Epithelial cell of proximal tubule (primary cell): ENCODE measurements around the gene AGBL5. TPM values are rescaled to one million over a fixed set of nuclear protein-coding genes. Genes with fewer than 3 reads are reported as not detected.

Experiments
- DNase-seq: peaks from one replicate; pipeline ENCODE4 v3.0.0-alpha.2; 2011; ENCODE audit warnings: low read depth
- H3K4me3 ChIP-seq: 2 replicates; pipeline ENCODE4 v1.5.1; 2011; ENCODE audit warnings: low read depth, mild to moderate bottlenecking, low read length
- total RNA-seq: library from RNA; depleted of rRNA; stranded (reverse); fragments of >200 nt; gene quantifications from 2 replicates; pipeline ENCODE4 v1.2.3, GENCODE V29; 2015
- TF ChIP-seq, protein P1 (sequence below): conservative IDR thresholded peaks from 2 replicates; pipeline ENCODE4 v1.5.1; 2012; ENCODE audit warnings: low read depth, mild to moderate bottlenecking, low read length

Gene AGBL5
- total RNA-seq, 1 donor from 2014 or later: 17.0 TPM

DNA sequence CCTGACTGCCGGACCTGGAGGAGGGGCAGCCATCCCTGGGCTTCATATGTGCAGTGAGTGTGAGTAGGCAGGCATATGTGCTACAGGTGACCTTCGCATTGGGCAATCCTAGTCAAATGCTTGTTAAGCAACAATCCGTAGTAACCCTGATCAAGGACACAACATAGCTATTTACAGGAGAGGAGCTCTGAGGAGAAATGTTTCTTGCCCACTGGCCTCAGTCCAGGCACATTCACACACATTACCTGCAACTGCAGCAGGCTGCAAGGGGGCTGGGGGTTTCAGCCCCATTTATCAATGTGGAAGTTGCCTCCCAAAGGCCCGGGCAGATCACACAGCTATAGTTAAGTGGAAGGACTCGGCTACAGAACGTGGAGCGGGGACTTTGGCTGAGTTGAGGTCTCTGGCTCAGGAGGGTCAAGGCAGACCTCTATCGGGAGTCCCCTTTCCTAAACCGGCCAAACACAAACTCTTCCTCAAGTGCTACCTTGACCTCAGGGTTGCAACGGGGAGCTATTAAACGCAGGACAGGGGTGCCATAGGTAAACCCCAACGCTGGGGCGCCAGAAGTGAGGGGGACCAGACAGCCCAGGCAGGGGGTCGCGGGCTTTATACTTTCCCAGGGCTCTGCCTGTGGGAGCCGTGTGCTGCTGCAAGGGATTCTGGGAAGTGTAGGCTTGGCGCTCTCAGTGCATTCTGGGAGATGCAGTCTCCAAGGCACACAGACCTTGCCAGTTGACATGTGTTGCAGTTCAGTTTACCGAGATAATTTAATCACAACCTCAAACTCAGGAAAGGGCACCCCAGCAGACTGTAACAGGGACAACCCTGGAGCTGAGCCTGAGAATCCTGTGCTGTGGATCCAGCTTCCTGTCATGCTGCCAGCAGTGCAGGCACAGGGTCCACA lies 44.5 kb downstream of the AGBL5 start:
- no peak for DNase-seq
- TF ChIP-seq, protein P1, sequence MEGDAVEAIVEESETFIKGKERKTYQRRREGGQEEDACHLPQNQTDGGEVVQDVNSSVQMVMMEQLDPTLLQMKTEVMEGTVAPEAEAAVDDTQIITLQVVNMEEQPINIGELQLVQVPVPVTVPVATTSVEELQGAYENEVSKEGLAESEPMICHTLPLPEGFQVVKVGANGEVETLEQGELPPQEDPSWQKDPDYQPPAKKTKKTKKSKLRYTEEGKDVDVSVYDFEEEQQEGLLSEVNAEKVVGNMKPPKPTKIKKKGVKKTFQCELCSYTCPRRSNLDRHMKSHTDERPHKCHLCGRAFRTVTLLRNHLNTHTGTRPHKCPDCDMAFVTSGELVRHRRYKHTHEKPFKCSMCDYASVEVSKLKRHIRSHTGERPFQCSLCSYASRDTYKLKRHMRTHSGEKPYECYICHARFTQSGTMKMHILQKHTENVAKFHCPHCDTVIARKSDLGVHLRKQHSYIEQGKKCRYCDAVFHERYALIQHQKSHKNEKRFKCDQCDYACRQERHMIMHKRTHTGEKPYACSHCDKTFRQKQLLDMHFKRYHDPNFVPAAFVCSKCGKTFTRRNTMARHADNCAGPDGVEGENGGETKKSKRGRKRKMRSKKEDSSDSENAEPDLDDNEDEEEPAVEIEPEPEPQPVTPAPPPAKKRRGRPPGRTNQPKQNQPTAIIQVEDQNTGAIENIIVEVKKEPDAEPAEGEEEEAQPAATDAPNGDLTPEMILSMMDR: no peak
- H3K4me3 ChIP-seq: no peak overlapping the region

DNA sequence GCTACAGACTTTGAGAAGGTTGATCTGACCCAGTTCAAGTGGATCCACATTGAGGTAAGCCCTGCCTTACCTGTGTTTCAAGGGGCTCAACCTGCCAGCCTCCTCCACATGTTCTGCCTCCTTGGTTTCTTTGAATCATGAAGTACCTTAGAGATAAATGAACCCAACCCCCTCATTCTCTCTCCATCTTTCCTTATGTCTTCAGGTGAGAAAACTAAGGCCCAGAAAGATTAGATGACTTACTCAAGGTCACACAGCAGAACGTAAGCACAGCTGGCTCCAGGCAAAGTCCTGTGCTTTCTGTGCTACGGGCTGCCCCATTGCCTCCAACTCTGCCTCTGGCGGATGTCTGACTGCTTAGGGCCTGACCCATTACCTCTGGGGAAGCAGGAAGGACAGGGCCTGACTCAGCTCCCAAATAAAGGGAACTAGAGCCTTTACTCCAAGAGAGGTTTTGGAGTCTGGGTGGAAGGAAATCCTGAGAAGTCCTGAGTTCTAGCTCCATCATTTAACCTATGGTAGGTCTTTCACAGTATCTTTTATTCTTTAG lies 45.4 kb downstream of the AGBL5 start:
- H3K4me3 ChIP-seq: no peak overlapping the region
- DNase-seq: no peak
- TF ChIP-seq, protein P1: no peak

DNA sequence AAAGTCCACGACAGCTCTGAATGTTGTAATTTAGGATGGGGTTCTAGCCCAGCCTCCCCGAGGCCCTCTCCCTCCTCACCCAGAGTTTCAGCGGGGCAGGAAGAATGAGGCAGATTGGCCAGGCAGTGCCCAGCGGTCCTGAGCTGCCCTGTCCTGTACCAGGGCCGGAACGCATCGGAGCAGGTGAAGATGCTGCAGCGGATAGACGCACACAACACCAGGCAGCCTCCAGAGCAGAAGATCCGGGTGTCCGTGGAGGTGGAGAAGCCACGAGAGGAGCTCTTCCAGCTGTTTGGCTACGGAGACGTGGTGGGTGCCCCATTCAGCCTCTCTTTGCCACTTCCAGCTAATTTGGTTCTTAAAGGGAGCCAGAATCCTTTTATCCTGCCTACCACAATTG lies 45.9 kb downstream of the AGBL5 start:
- H3K4me3 ChIP-seq: no peak overlapping the region
- TF ChIP-seq, protein P1: no peak
- no peak for DNase-seq

DNA sequence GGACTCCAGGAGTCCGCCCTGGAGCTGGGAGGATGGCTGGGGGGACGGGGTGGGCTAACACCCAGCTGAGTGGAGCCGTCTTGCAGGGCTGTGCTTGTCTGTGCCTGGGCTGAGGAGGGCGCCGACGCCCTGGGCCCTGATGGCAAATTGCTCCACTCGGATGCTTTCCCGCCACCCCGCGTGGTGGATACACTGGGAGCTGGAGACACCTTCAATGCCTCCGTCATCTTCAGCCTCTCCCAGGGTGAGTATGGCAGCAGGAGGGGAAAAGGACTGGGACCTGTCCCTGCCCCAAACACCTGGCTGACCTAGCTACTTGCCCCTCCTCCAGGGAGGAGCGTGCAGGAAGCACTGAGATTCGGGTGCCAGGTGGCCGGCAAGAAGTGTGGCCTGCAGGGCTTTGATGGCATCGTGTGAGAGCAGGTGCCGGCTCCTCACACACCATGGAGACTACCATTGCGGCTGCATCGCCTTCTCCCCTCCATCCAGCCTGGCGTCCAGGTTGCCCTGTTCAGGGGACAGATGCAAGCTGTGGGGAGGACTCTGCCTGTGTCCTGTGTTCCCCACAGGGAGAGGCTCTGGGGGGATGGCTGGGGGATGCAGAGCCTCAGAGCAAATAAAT lies 48.0 kb downstream of the AGBL5 start:
- no peak overlapping the region for H3K4me3 ChIP-seq

DNA sequence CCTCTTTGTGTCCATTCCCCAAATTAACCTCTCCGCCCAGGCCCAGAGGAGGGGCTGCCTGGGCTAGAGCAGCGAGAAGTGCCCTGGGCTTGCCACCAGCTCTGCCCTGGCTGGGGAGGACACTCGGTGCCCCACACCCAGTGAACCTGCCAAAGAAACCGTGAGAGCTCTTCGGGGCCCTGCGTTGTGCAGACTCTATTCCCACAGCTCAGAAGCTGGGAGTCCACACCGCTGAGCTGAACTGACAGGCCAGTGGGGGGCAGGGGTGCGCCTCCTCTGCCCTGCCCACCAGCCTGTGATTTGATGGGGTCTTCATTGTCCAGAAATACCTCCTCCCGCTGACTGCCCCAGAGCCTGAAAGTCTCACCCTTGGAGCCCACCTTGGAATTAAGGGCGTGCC lies 48.6 kb downstream of the AGBL5 start:
- no peak overlapping the region for H3K4me3 ChIP-seq
- no peak for DNase-seq
- TF ChIP-seq, protein P1: no peak

More for the DNA sequence above, 48.0 kb downstream of the AGBL5 start:
- TF ChIP-seq, protein P1: no peak
- no peak for DNase-seq

DNA sequence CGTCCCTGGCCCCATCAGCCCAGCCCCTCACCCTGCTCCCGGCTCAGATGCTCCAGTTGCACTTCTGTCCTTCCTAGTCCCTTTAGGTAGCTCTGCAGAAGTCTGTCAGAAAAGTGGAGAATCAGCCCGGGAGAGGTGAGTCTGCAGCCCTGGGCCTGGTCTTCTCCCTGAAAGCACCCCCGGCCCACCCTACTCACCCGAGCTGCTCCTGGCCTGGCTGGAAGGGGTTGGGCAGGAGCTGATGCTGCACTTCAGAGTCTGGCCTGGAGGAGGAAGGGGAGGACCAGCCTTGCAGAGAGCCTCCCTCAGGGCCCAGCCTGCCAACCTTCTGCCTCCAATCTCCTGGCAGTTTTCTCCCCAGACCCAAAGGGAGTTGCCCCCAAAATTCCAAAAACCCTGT lies 50.9 kb downstream of the AGBL5 start:
- no peak overlapping the region for H3K4me3 ChIP-seq
- TF ChIP-seq, protein P1: no peak
- DNase-seq: no peak
